GM12878 (cell line): ENCODE results near the gene COX19. TPM values are rescaled to one million over a fixed set of nuclear protein-coding genes. Genes with fewer than 3 reads are reported as not detected.

Experiments used
- ATAC-seq: fragments of 200-7000 bp; cut with Tn5 transposase; 3 replicates; pipeline ENCODE4 v1.9.1; 2020; ENCODE audit warnings: mild to moderate bottlenecking, moderate library complexity
- BruUV-seq: library from RNA; stranded (reverse); fragments of 400-500 nt; replicated peaks from 2 replicates; lab custom pipeline; 2021; lab: Mats Ljungman, UMichigan
- CTCF ChIA-PET: fragments of 300-600 bp; sonication (Branson Sonifier 250); formaldehyde crosslinking; extraction: SDS; loops from one replicate; lab custom pipeline; 2021; ENCODE audit warnings: inconsistent platforms; lab: Yijun Ruan, JAX
- POLR2A ChIA-PET: fragments of 350-600 bp; formaldehyde crosslinking; extraction: SDS; loops from one replicate; lab custom pipeline; 2021; ENCODE audit warnings: inconsistent platforms; lab: Charles Lee
- RAD21 ChIA-PET: fragments of 300-600 bp; sonication (Branson Sonifier 250); formaldehyde crosslinking; loops from one replicate; lab custom pipeline; 2023; ENCODE audit warnings: antibody characterized with exemption; ENCODE audit not compliant: unreplicated experiment; lab: Charles Lee
- SMC1A ChIA-PET: fragments of 300-600 bp; sonication (Branson Sonifier 250); formaldehyde crosslinking; loops from one replicate; lab custom pipeline; 2023; ENCODE audit not compliant: unreplicated experiment, uncharacterized antibody; lab: Charles Lee
- DNase-seq: peaks from one replicate; pipeline ENCODE4 v3.0.0-alpha.2; 2011; ENCODE audit warnings: low read depth, low spot score
- FAIRE-seq: peaks from 3 replicates; lab custom pipeline; 2011; peaks lifted over from hg19 to GRCh38; lab: Jason Lieb, UNC
- H2AFZ ChIP-seq: 2 replicates; pipeline ENCODE4 v1.6.0; 2011; ENCODE audit warnings: low read depth, low read length, control low read depth; ENCODE audit not compliant: control insufficient read depth
- H3K27ac ChIP-seq: 2 replicates; pipeline ENCODE4 v1.5.1; 2011; ENCODE audit warnings: control low read depth; ENCODE audit not compliant: control insufficient read depth, insufficient read depth
- H3K27me3 ChIP-seq, 2 experiments: replicated peaks in 1 of 2; 2 replicates each; pipeline versions ENCODE4 v1.6.0 to v1.6.1; 2011; ENCODE audit warnings: low read length in 1 of 2; ENCODE audit not compliant: control insufficient read depth in 2 of 2, insufficient read depth in 2 of 2
- H3K36me3 ChIP-seq, 2 experiments: 2 replicates each; pipeline ENCODE4 v1.5.1; 2011; ENCODE audit warnings: low read length in 1 of 2; ENCODE audit not compliant: control insufficient read depth in 2 of 2, insufficient read depth in 2 of 2
- H3K4me1 ChIP-seq: 2 replicates; pipeline ENCODE4 v1.6.1; 2011; ENCODE audit warnings: mild to moderate bottlenecking, low read length, moderate library complexity, mixed read lengths; ENCODE audit not compliant: control insufficient read depth, insufficient read depth
- H3K4me2 ChIP-seq: 2 replicates; pipeline ENCODE4 v1.6.0; 2011; ENCODE audit warnings: control low read depth; ENCODE audit not compliant: control insufficient read depth, insufficient read depth
- H3K4me3 ChIP-seq: fragments of 200-600 bp; sonication (generic); 2 replicates; pipeline ENCODE4 v1.5.1; 2016
- H3K79me2 ChIP-seq: 2 replicates; pipeline ENCODE4 v1.6.0; 2011; ENCODE audit warnings: low read length; ENCODE audit not compliant: control insufficient read depth, insufficient read depth
- H3K9ac ChIP-seq: 2 replicates; pipeline ENCODE4 v1.8.0; 2011; ENCODE audit warnings: low read length, control low read depth, mixed read lengths; ENCODE audit not compliant: control insufficient read depth, insufficient read depth
- H3K9me3 ChIP-seq: replicated peaks from 3 replicates; pipeline ENCODE4 v1.5.1; 2011; ENCODE audit warnings: mild to moderate bottlenecking, low read length; ENCODE audit not compliant: control insufficient read depth, insufficient read depth
- H4K20me1 ChIP-seq: 2 replicates; pipeline ENCODE4 v1.6.0; 2011; ENCODE audit not compliant: control insufficient read depth, insufficient read depth
- BCL11A ChIP-seq: IDR thresholded peaks from 2 replicates; pipeline ENCODE4 v1.6.1; 2011; ENCODE audit warnings: low read depth, low read length
- IKZF1 ChIP-seq: fragments of 450-650 bp; conservative IDR thresholded peaks from 2 replicates; pipeline ENCODE4 v1.6.1; 2017; ENCODE audit warnings: antibody characterized with exemption, mild to moderate bottlenecking
- MEF2B ChIP-seq: fragments of 450-650 bp; IDR thresholded peaks from 2 replicates; pipeline ENCODE4 v1.6.1; 2018; ENCODE audit warnings: mild to moderate bottlenecking, moderate library complexity; ENCODE audit not compliant: partially characterized antibody, poor library complexity, severe bottlenecking
- SMAD1 ChIP-seq: fragments of 450-650 bp; IDR thresholded peaks from 2 replicates; pipeline ENCODE4 v1.6.1; 2018; ENCODE audit warnings: mild to moderate bottlenecking, low read depth; ENCODE audit not compliant: partially characterized antibody
- WGBS: methylation state at CpG from one replicate; pipeline ENCODE4 v1.1.6; 2016; ENCODE audit warnings: low lambda C conversion rate; ENCODE audit not compliant: insufficient replicate concordance, insufficient coverage; ENCODE audit errors: missing lambda C conversion rate; 5-methylcytosine and 5-hydroxymethylcytosine counted together
- in situ Hi-C: fragments of 300-500 bp; cut with MboI; formaldehyde crosslinking; loops from 9 replicates; pipeline ENCODE4 v1.14.3; 2018; ENCODE audit warnings: mixed read lengths
- intact Hi-C: fragments of 100-400 bp; cut with micrococcal nuclease; formaldehyde crosslinking; loops from one replicate; pipeline ENCODE4 v1.14.2; 2022; ENCODE audit not compliant: unreplicated experiment
- polyA plus RNA-seq, 11 experiments: library from polyadenylated mRNA; depleted of rRNA in 4 of 11; unstranded in 6 of 11; stranded (reverse) in 5 of 11; fragments of >200 nt; fragmentation: Nextera tagmentation in 4 of 11; fragmentation: Illumina TruSeq in 1 of 11; extraction: Ambion mirVana in 4 of 11; extraction: Trizol in 1 of 11; gene quantifications; 1 replicate in 1 of 11; 2 replicates in 10 of 11; pipeline versions ENCODE4 v1.2.1 to v1.2.3, GENCODE V29; 2011 to 2016; ENCODE audit warnings: inconsistent platforms in 2 of 11, missing spikeins in 2 of 11, low read depth in 1 of 11
- total RNA-seq, 4 experiments: library from RNA; depleted of rRNA in 3 of 4; stranded (reverse); fragments of >200 nt in 3 of 4; fragmentation: Illumina TruSeq in 1 of 4; extraction: Trizol in 1 of 4; gene quantifications; 2 replicates each; pipeline versions ENCODE4 v1.2.1 to v1.2.3, GENCODE V29; 2013 to 2021

The COX19 gene
- total and polyA plus RNA-seq, 10 of the 15 experiments (the other 5 are each of a cell fraction or from before 2014, with no cell fraction given) = 3.7 to 17.9 (median 10.8) TPM

GRCh38 chr7:927031-927671 is 48.2 kb downstream of the COX19 start:
- Histone ChIP-seq H3K9me3 (no peaks in the 10 kb centered on the region; the same call in 2 of the 3 replicates), H3K36me3 (peaks cover 0 to 3% of the 10 kb centered on the region in 2 experiments; a peak in 2 of 4 replicates), H3K4me3 (no peak overlapping the region), H4K20me1 (no peaks in the 10 kb centered on the region), H3K4me2 (no peak overlapping the region), H3K4me1 (peaks cover 55% of the 10 kb centered on the region), H3K27me3 (no peaks in the 10 kb centered on the region), H3K9ac (no peak overlapping the region), H2AFZ (no peak overlapping the region), H3K79me2 (peaks cover 10% of the 10 kb centered on the region), H3K27ac (no peak overlapping the region)
- DNase-seq = no peak
- ChIA-PET CTCF (interaction anchor here (1.2 kb wide), 1 partner anchor 27 kb away, joined by 3 read pairs; no protein-coding TSS in a partner anchor), RAD21 (interaction anchor here (2.2 kb wide), 1 partner anchor 22 kb away, joined by 6 read pairs; no protein-coding TSS in a partner anchor), SMC1A (interaction anchor here (5.3 kb wide), 1 partner anchor 17 kb away, joined by 25 read pairs; no protein-coding TSS in a partner anchor), POLR2A (interaction anchor here (0.6 kb wide), 1 partner anchor 235 kb away, joined by 3 read pairs; no protein-coding TSS in a partner anchor)
- in situ Hi-C loops = no loop called here
- BruUV-seq = no TSS peak
- TF ChIP-seq MEF2B (peak; percentile 4), BCL11A (no peak)
- ATAC-seq = no peak
- FAIRE-seq = no peak
- intact Hi-C loops = no loop called here
- WGBS = 79% methylated on average over 21 of the region's 21 CpGs

DNA sequence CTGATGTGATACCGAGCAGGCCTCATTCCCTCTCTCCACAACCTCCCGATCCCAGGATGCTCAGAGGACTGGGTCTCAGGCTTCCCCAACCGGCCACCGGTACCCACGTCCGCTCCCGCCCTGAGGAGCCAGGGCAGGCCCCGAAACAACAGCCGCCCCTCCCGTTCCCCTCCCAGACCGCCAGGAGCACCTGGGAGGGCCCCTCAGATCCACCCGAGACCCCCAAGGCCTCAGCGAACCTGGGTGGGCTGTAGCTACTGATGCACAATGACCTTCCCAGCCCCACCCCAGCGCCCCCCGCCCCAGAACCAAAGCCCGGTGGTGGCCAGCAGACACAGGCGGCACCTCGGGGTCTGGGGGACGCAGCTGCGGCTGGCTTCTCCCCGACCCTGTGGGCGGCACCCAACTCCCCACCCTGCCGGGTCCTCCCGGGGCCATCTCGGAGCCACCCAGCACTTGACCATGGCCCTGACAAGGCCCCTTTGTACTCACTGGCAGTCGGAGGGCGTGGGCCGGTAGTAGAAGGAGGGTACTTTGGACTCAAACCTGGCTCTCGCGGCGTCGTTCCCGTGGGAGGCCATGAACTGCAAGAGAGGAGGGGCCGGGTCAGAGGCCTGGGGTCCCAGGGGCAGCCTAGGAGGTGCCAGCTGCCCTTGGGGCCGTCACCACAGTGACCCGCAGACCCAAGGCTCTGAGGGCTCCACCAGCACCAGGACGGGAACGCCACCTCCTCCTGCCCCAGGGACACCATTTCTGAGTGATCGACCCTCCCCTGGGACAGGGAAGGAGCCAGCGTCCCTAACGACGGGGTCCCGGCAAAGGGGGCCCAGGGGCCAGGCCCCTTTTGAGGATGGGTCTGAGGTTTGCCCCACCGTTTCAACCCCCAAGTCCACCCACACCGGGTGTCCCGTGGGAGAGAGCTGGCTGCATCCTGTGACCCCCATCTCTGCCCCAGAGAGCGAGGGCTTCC is 49.0 kb downstream of the COX19 start:
- intact Hi-C loops = no loop called here

More for the DNA sequence above, 49.0 kb downstream of the COX19 start:
- ChIA-PET RAD21 (interaction anchor here (1.3 kb wide), 1 partner anchor 26 kb away, joined by 3 read pairs; no protein-coding TSS in a partner anchor), POLR2A (interaction anchor here (0.6 kb wide), 1 partner anchor 236 kb away, joined by 3 read pairs; no protein-coding TSS in a partner anchor), CTCF (no interaction called here), SMC1A (interaction anchor here (5.3 kb wide), 1 partner anchor 16 kb away, joined by 25 read pairs; no protein-coding TSS in a partner anchor)
- H4K20me1 ChIP-seq = no peaks in the 10 kb centered on the region
- no peaks in the 10 kb centered on the region; the same call in 2 of the 3 replicates for H3K9me3 ChIP-seq
- DNase-seq = no peak
- ATAC-seq = no peak
- peaks cover 0 to 3% of the 10 kb centered on the region in 2 experiments; a peak in 2 of 4 replicates for H3K36me3 ChIP-seq
- no peak overlapping the region for H3K27ac ChIP-seq
- no peak for FAIRE-seq
- H3K4me1 ChIP-seq = peaks cover 63% of the 10 kb centered on the region
- no peaks in the 10 kb centered on the region for H3K27me3 ChIP-seq
- WGBS = 74% methylated on average over 40 of the region's 47 CpGs
- peaks cover 11% of the 10 kb centered on the region for H3K79me2 ChIP-seq
- H3K4me2 ChIP-seq = no peak overlapping the region
- H2AFZ ChIP-seq = no peak overlapping the region
- no peak overlapping the region for H3K9ac ChIP-seq
- in situ Hi-C loops = no loop called here
- H3K4me3 ChIP-seq = no peak overlapping the region
- TF ChIP-seq MEF2B (peak; percentile 42), IKZF1 (0 out of 2 replicates have a peak, but pooled peaks have one; percentile 11), SMAD1 (no peak)
- no TSS peak for BruUV-seq
